AG10803 (cell line): Measurements from ENCODE around the gene ZBTB43.

Experiments used
- DNase-seq: peaks from one replicate; pipeline ENCODE4 v3.0.0; 2010; ENCODE audit warnings: low read depth
- H3K4me3 ChIP-seq: 2 replicates; pipeline ENCODE4 v1.5.1; 2011; ENCODE audit warnings: mild to moderate bottlenecking, low read length, control low read depth
- TF ChIP-seq, protein P1 (sequence below): conservative IDR thresholded peaks from 2 replicates; pipeline ENCODE4 v1.5.1; 2011; ENCODE audit warnings: mild to moderate bottlenecking, low read length, control low read depth, inconsistent platforms

ZBTB43 gene, protein sequence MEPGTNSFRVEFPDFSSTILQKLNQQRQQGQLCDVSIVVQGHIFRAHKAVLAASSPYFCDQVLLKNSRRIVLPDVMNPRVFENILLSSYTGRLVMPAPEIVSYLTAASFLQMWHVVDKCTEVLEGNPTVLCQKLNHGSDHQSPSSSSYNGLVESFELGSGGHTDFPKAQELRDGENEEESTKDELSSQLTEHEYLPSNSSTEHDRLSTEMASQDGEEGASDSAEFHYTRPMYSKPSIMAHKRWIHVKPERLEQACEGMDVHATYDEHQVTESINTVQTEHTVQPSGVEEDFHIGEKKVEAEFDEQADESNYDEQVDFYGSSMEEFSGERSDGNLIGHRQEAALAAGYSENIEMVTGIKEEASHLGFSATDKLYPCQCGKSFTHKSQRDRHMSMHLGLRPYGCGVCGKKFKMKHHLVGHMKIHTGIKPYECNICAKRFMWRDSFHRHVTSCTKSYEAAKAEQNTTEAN

DNA sequence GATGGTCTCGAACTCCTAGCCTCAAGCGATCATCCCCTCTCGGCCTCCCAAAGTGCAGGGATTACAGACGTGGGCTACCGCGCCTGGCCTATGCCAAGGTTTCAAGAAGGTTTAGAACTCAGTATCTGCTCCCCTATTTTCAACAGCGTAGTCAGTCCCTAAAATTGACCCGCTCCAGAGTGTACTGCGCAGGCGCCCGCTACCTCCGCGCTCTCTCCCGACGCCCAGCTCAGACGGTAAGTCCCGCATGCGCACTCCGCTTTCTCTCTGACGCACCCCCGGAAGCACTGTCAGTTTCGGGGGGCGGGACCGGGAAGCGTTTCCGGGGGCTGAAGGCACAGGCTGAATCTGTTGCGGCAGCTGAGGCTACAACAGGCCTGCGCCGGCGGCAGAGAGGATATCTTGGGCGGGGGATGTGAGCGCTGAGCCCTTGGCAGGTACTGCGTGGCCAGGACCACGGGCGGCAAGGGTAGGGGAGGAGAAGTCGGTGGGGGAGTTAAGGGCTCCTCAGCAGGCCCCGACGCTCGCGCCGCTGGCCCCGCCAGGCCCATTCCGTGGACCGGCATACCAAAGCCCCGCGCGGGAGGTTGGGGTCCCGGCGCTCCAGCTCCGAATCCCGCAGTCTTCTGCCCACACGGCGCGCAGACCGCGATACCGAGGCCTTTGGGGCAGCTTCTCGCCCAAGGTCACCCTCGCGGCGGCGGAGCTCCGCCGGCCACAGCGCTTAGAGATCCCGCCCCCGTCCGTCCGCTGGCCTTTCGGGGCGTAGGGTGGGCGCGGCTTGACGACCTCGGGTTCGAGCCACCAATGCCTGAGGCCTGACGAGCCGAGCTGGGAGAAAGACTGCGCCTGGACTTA is at the start of gene ZBTB43:
Gene ZBTB43 (plus strand): TSS at position 345 of the 858 bp plus-strand sequence. CDS start 27,470 bp downstream, outside the sequence.
- H3K4me3 ChIP-seq, result peak within 1 kb of the TSS; percentile 91
- peak; percentile 94 for DNase-seq
- TF ChIP-seq, protein P1, sequence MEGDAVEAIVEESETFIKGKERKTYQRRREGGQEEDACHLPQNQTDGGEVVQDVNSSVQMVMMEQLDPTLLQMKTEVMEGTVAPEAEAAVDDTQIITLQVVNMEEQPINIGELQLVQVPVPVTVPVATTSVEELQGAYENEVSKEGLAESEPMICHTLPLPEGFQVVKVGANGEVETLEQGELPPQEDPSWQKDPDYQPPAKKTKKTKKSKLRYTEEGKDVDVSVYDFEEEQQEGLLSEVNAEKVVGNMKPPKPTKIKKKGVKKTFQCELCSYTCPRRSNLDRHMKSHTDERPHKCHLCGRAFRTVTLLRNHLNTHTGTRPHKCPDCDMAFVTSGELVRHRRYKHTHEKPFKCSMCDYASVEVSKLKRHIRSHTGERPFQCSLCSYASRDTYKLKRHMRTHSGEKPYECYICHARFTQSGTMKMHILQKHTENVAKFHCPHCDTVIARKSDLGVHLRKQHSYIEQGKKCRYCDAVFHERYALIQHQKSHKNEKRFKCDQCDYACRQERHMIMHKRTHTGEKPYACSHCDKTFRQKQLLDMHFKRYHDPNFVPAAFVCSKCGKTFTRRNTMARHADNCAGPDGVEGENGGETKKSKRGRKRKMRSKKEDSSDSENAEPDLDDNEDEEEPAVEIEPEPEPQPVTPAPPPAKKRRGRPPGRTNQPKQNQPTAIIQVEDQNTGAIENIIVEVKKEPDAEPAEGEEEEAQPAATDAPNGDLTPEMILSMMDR, result no peak

DNA sequence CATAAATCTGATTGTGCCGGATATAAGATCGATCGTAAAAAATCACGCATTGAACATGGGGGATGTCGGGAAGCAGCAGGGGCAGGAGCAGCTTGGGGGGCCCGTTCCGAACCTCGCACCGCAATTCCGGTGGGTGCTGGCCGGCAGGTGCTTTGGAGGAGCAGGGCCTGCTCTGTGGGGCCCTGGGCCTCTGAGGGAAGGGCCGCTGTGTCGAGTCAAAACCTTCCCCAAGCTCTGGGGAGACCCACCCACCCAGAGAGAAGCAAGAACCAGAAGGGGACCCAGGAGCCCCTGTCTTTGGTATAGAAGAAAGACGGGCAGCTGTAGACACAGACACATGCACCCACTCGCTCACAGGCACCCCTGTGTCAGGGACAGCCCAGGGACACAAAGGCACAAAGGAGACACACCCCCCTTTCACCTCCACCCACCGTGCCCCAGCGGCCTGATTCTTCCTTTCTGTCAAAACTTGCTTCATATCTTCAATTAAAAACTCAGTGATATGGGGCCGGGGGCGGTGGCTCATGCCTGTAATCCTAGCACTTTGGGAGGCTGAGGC is 49.4 kb upstream of the ZBTB43 start:
- no peak for DNase-seq
- TF ChIP-seq, protein P1, result no peak
- no peak overlapping the region for H3K4me3 ChIP-seq

DNA sequence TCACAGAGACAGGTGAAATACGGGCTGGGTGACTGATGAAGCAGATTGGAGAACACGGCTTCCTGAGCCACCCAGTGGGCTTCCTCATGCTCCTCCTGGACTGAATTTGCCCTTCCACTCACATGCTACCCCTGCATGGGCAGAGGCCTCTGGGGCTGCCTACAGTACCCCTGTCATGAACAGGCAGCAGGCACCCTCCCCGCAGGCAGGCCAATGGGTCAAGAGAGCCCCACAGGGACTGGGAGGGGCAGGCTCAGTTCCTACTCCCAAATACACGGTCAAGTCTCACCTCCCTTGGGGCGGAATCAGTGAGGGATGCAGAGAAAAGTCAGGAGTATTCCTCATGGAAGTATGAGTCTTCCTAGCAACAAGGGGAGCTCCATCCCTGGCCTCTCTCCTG is 48.6 kb upstream of the ZBTB43 start:
- TF ChIP-seq, protein P1, result no peak
- DNase-seq, result no peak
- H3K4me3 ChIP-seq, result no peak overlapping the region

DNA sequence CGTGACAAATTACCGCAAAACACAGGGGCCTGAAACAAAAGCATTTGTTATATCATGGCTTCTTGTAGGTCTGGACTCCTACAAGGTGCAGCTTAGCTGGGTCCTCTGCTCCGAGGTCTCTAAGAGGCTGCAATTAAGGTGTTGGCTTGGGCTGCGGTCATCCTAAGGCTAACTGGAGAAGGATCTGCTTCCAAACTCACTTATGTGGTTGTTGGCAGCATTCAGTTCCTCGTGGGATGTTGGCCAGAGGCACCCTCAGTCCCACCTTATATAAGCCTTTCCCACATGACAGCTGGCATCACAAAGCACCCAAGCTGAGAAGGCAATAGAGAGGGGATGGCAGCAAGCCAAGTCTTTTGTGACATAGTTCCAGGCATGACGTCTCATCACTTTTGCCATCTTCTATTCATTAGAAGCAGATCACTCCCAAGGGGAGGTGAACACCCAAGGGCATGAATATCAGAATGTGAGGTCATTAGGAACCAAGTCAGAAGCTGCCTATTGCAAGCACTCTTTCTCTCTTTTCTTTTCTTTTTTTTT is 47.9 kb upstream of the ZBTB43 start:
- no peak overlapping the region for H3K4me3 ChIP-seq
- TF ChIP-seq, protein P1, result no peak
- DNase-seq, result no peak

DNA sequence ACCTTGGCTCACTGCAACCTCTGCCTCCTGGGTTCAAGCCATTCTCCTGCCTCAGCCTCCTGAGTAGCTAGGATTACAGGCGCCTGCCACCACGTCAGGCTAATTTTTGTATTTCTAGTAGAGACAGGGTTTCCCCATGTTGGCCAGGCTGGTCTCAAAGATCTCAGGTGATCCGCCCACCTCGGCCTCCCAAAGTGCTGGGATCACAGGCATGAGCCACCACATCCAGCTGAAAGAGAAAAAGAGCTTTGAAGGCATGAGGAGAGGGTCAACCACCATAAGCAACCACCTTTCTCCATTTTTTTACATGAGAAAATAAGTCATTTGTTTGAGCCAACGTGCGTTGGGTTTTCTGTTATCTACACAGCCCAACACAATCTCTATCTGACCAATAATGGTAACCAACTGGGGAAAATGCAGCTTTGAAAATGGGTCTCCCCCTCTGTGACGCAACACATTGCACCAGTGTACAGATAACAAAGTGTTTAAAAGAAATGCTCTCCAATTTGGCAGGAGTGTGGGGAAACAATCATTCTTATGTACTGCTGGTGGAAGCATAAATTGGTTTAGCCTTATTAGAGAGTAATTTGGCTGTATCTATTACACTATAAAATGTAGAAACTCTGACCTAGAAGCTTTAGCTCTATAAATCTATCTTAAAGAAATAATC is 45.8 kb upstream of the ZBTB43 start:
- no peak for DNase-seq
- no peak overlapping the region for H3K4me3 ChIP-seq
- TF ChIP-seq, protein P1, result no peak

DNA sequence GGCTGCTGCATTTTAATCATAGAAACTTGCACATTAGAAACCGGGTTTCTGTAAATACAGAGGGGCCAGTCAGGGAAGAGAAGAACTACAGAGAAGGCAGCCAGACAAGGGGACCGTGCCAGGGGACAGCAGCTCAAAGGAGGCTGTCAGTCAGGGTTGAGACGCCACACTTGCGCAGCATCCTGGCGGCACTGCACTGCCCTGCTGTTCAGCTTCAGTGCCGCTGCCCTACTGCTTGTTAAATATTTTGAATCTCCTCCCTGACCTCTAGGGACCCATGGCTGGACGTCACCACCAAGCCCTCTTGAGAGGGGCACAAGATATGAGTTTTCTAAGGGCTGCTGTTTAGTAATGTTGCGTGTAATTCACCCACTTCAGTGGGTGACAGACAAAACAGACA is 43.6 kb upstream of the ZBTB43 start:
- DNase-seq, result no peak
- TF ChIP-seq, protein P1, result no peak
- no peak overlapping the region for H3K4me3 ChIP-seq
